A549 (cell line): ENCODE results near the gene COLEC12. TPM values are rescaled to one million over a fixed set of nuclear protein-coding genes. Genes with fewer than 3 reads are reported as not detected.

Experiments used
- ATAC-seq, 2 experiments: fragments of 200-7000 bp in 1 of 2; fragments of >200 bp in 1 of 2; cut with Nextera tagmentation in 1 of 2; cut with Tn5 transposase in 1 of 2; 3 replicates each; pipeline versions ENCODE4 v1.8.0 to v1.9.1; 2018 to 2020; ENCODE audit warnings: mild to moderate bottlenecking in 1 of 2, moderate library complexity in 1 of 2
- CTCF ChIA-PET: fragments of 300-600 bp; sonication (Branson Sonifier 250); formaldehyde crosslinking; extraction: SDS; loops from one replicate; lab custom pipeline; 2021; ENCODE audit warnings: antibody characterized with exemption, inconsistent platforms; lab: Yijun Ruan, JAX
- POLR2A ChIA-PET: fragments of 350-600 bp; formaldehyde crosslinking; extraction: SDS; loops from one replicate; lab custom pipeline; 2021; ENCODE audit warnings: antibody characterized with exemption, inconsistent platforms; lab: Yijun Ruan, JAX
- DNase-seq, 2 experiments: peaks; one replicate each; pipeline versions ENCODE4 v3.0.0 to v3.0.0-alpha.2; 2011 to 2016; ENCODE audit warnings: low read depth in 1 of 2, low spot score in 1 of 2
- FAIRE-seq: peaks from 2 replicates; lab custom pipeline; 2011; peaks lifted over from hg19 to GRCh38; lab: Jason Lieb, UNC
- H3K27ac ChIP-seq, 2 experiments: fragments of >200 bp; sonication (Bioruptor Twin); formaldehyde crosslinking; 3 replicates each; pipeline ENCODE4 v1.5.1; 2016 to 2017
- H3K4me1 ChIP-seq: fragments of >200 bp; sonication (Bioruptor Twin); formaldehyde crosslinking; 3 replicates; pipeline ENCODE4 v1.6.1; 2016
- H3K4me2 ChIP-seq: fragments of >200 bp; sonication (Bioruptor Twin); formaldehyde crosslinking; 3 replicates; pipeline ENCODE4 v1.6.1; 2016
- H3K4me3 ChIP-seq: fragments of >200 bp; sonication (Bioruptor Twin); formaldehyde crosslinking; 3 replicates; pipeline ENCODE4 v1.5.1; 2016
- H3K9me3 ChIP-seq: fragments of >200 bp; sonication (Bioruptor Twin); formaldehyde crosslinking; 3 replicates; pipeline ENCODE4 v1.6.1; 2016
- ATOH8 ChIP-seq: fragments of 250-450 bp; sonication (Bioruptor Pico); IDR thresholded peaks from 2 replicates; pipeline ENCODE4 v1.5.0; 2020; ENCODE audit warnings: low read depth, mild to moderate bottlenecking, moderate library complexity
- CBX2 ChIP-seq: fragments of 200-600 bp; sonication (generic); IDR thresholded peaks from 2 replicates; pipeline ENCODE4 v1.6.1; 2016; ENCODE audit warnings: low read depth, mild to moderate bottlenecking, borderline replicate concordance
- CBX8 ChIP-seq: fragments of 200-600 bp; sonication (generic); IDR thresholded peaks from 2 replicates; pipeline ENCODE4 v1.6.1; 2016
- ELK1 ChIP-seq: fragments of 150-350 bp; IDR thresholded peaks from 2 replicates; pipeline ENCODE4 v1.6.1; 2014; ENCODE audit warnings: low read depth, mild to moderate bottlenecking, low read length
- EP300 ChIP-seq, 2 experiments: fragments of >200 bp; sonication (Bioruptor Twin); formaldehyde crosslinking; IDR thresholded peaks; 2 replicates in 1 of 2; 3 replicates in 1 of 2; pipeline ENCODE4 v1.6.1; 2016 to 2017
- FOSB ChIP-seq: fragments of 250-450 bp; sonication (Bioruptor Pico); IDR thresholded peaks from 2 replicates; pipeline ENCODE4 v1.5.0; 2020; ENCODE audit warnings: mild to moderate bottlenecking, moderate library complexity
- FOSL2 ChIP-seq, 2 experiments: fragments of 450-650 bp in 1 of 2; fragments of >200 bp in 1 of 2; sonication (Bioruptor Twin) in 1 of 2; formaldehyde crosslinking; IDR thresholded peaks; 2 replicates each; pipeline versions ENCODE4 v1.5.0 to v1.6.1; 2016 to 2020; ENCODE audit warnings: mild to moderate bottlenecking in 1 of 2, moderate library complexity in 1 of 2
- FOXS1 ChIP-seq: fragments of 250-450 bp; sonication (Bioruptor Pico); IDR thresholded peaks from 2 replicates; pipeline ENCODE4 v1.5.0; 2020; ENCODE audit warnings: mild to moderate bottlenecking, moderate library complexity
- HEYL ChIP-seq: fragments of 250-450 bp; sonication (Bioruptor Pico); IDR thresholded peaks from 2 replicates; pipeline ENCODE4 v1.8.0; 2021; ENCODE audit warnings: mild to moderate bottlenecking, moderate library complexity
- JUNB ChIP-seq: fragments of >200 bp; sonication (Bioruptor Twin); formaldehyde crosslinking; IDR thresholded peaks from 2 replicates; pipeline ENCODE4 v1.6.1; 2016
- KDM1A ChIP-seq: fragments of 200-600 bp; sonication (generic); IDR thresholded peaks from 2 replicates; pipeline ENCODE4 v1.6.1; 2016; ENCODE audit warnings: low read depth, mild to moderate bottlenecking
- KDM5A ChIP-seq: fragments of 200-600 bp; sonication (generic); IDR thresholded peaks from 2 replicates; pipeline ENCODE4 v1.6.1; 2016; ENCODE audit warnings: antibody characterized with exemption, mild to moderate bottlenecking
- MAZ ChIP-seq: fragments of 150-350 bp; IDR thresholded peaks from 2 replicates; pipeline ENCODE4 v1.6.1; 2014; ENCODE audit warnings: antibody characterized with exemption, low read depth, low read length, borderline replicate concordance
- NFE2L2 ChIP-seq: fragments of 150-350 bp; conservative IDR thresholded peaks from 2 replicates; pipeline ENCODE4 v1.6.1; 2014; ENCODE audit warnings: low read length
- NPAS2 ChIP-seq: fragments of 250-450 bp; sonication (Bioruptor Pico); IDR thresholded peaks from 2 replicates; pipeline ENCODE4 v1.8.0; 2022; ENCODE audit warnings: mild to moderate bottlenecking, moderate library complexity, borderline replicate concordance
- POLR2A ChIP-seq: IDR thresholded peaks from 2 replicates; pipeline ENCODE4 v1.6.1; 2012; ENCODE audit warnings: mild to moderate bottlenecking, low read length
- RAD21 ChIP-seq, 2 experiments: fragments of >200 bp in 1 of 2; sonication (Bioruptor Twin) in 1 of 2; formaldehyde crosslinking in 1 of 2; IDR thresholded peaks in 1 of 2; conservative IDR thresholded peaks in 1 of 2; 2 replicates in 1 of 2; 3 replicates in 1 of 2; pipeline ENCODE4 v1.6.1; 2012 to 2018; ENCODE audit warnings: inconsistent platforms in 1 of 2
- RARB ChIP-seq: fragments of 250-450 bp; sonication (Bioruptor Pico); IDR thresholded peaks from 2 replicates; pipeline ENCODE4 v1.8.0; 2021; ENCODE audit warnings: mild to moderate bottlenecking, moderate library complexity
- SMC3 ChIP-seq: fragments of >200 bp; sonication (Bioruptor Twin); formaldehyde crosslinking; IDR thresholded peaks from 3 replicates; pipeline ENCODE4 v1.6.1; 2018; ENCODE audit warnings: inconsistent platforms
- SREBF2 ChIP-seq: fragments of 450-650 bp; IDR thresholded peaks from 2 replicates; pipeline ENCODE4 v1.6.1; 2014; ENCODE audit warnings: mild to moderate bottlenecking, moderate library complexity
- USF2 ChIP-seq: fragments of 450-650 bp; IDR thresholded peaks from 2 replicates; pipeline ENCODE4 v1.6.1; 2014; ENCODE audit warnings: antibody characterized with exemption
- ZFP36 ChIP-seq: fragments of 450-650 bp; IDR thresholded peaks from 2 replicates; pipeline ENCODE4 v1.6.1; 2014; ENCODE audit warnings: borderline replicate concordance; ENCODE audit not compliant: partially characterized antibody
- ZNF302 ChIP-seq: fragments of 250-450 bp; sonication (Bioruptor Pico); IDR thresholded peaks from 2 replicates; pipeline ENCODE4 v1.9.0; 2021; ENCODE audit warnings: inconsistent platforms, mild to moderate bottlenecking, moderate library complexity
- WGBS: methylation state at CpG from one replicate; pipeline ENCODE4 v1.1.6; 2017; ENCODE audit errors: missing lambda C conversion rate; 5-methylcytosine and 5-hydroxymethylcytosine counted together
- polyA plus RNA-seq, 4 experiments: library from polyadenylated mRNA; depleted of rRNA in 3 of 4; stranded (reverse); fragments of >200 nt; fragmentation: RNase III in 1 of 4; extraction: RNeasy Plus Mini Kit Qiagen cat#74134 plus additional on column Dnase treatment in 1 of 4; gene quantifications; 2 replicates in 3 of 4; 3 replicates in 1 of 4; pipeline ENCODE4 v1.2.3, GENCODE V29; 2011 to 2017

Gene COLEC12
- polyA plus RNA-seq, 2 of the 4 experiments (the other 2 are of a cell fraction): 0.01 TPM; not detected in 1

GRCh38 chr18:461762-462161 lies 38.7 kb downstream of the COLEC12 start:
- H3K4me1 ChIP-seq: no peaks in the 10 kb centered on the region
- H3K9me3 ChIP-seq: no peaks in the 10 kb centered on the region
- no peak for FAIRE-seq
- WGBS: 19% methylated on average over 2 of the region's 2 CpGs
- H3K4me3 ChIP-seq: no peak overlapping the region
- no peak overlapping the region for H3K27ac ChIP-seq
- H3K4me2 ChIP-seq: no peak overlapping the region
- POLR2A ChIA-PET: no interaction called here
- CTCF ChIA-PET: no interaction called here
- DNase-seq: no peak
- no peak for TF ChIP-seq ELK1
- no peak for TF ChIP-seq KDM1A
- TF ChIP-seq EP300 (IDR thresholded peaks at IDR 0.05): no peak
- TF ChIP-seq ATOH8 (CRISPR knock-in tag): no peak
- TF ChIP-seq CBX8: no peak
- no peak for TF ChIP-seq SMC3
- no peak for TF ChIP-seq NFE2L2
- no peak for TF ChIP-seq USF2
- TF ChIP-seq, all 56 proteins: peak for 0
- ATAC-seq: no peak

GRCh38 chr18:460791-461190 lies 39.7 kb downstream of the COLEC12 start:
- no peak for FAIRE-seq
- TF ChIP-seq ZNF302 (CRISPR knock-in tag): no peak
- TF ChIP-seq NFE2L2: no peak
- no peak for TF ChIP-seq FOSL2 (IDR thresholded peaks at IDR 0.05)
- TF ChIP-seq FOSL2 (CRISPR knock-in tag; IDR thresholded peaks at IDR 0.05): no peak
- TF ChIP-seq JUNB: no peak
- no peak for TF ChIP-seq SREBF2
- TF ChIP-seq NPAS2: no peak
- no peak for TF ChIP-seq FOXS1 (CRISPR knock-in tag)
- no peak for TF ChIP-seq CBX2
- no peak for TF ChIP-seq FOSB (CRISPR knock-in tag)
- no peak for TF ChIP-seq RARB (CRISPR knock-in tag)
- TF ChIP-seq MAZ: no peak
- no peak for TF ChIP-seq KDM5A
- TF ChIP-seq, all 56 proteins: peak for 0
- no peak for ATAC-seq
- H3K9me3 ChIP-seq: no peaks in the 10 kb centered on the region
- no peak overlapping the region for H3K4me2 ChIP-seq
- no peaks in the 10 kb centered on the region for H3K4me1 ChIP-seq
- 46% methylated on average over 6 of the region's 6 CpGs for WGBS
- H3K27ac ChIP-seq: no peak overlapping the region
- no peak overlapping the region for H3K4me3 ChIP-seq
- DNase-seq: no peak
- CTCF ChIA-PET: no interaction called here
- POLR2A ChIA-PET: no interaction called here

- no peak for ATAC-seq
- WGBS: 43% methylated on average over 14 of the region's 14 CpGs
- no peak for TF ChIP-seq KDM5A
- no peak for TF ChIP-seq POLR2A
- TF ChIP-seq SREBF2: no peak
- no peak for TF ChIP-seq RAD21 (conservative IDR thresholded peaks at IDR 0.05 in 1 of 2, IDR thresholded peaks at IDR 0.05 in 1 of 2)
- TF ChIP-seq JUNB: no peak
- TF ChIP-seq HEYL: no peak
- TF ChIP-seq ZFP36: no peak
- no peak overlapping the region for H3K27ac ChIP-seq
- no peak for FAIRE-seq
- ChIA-PET POLR2A (no interaction called here), CTCF (no interaction called here)
- no peak overlapping the region for H3K4me3 ChIP-seq
- no peaks in the 10 kb centered on the region for H3K4me1 ChIP-seq
- H3K4me2 ChIP-seq: no peak overlapping the region
- DNase-seq: no peak
- no peaks in the 10 kb centered on the region for H3K9me3 ChIP-seq
Observed at GRCh38 chr18:459814-460593, 40.5 kb downstream of the COLEC12 start.
